GM19372 (cell line): ENCODE results near the gene ABITRAM.

Source experiments
- ATAC-seq: cut with Tn5 transposase; IDR thresholded peaks from one replicate; pipeline ENCODE4 v1.9.1; 2021; ENCODE audit warnings: mild to moderate bottlenecking, low read depth, moderate library complexity; ENCODE audit not compliant: unreplicated experiment

ABITRAM gene

GRCh38 chr9:108980893-108981292, 46.7 kb downstream of the ABITRAM start:
- no peak for ATAC-seq

GRCh38 chr9:108983885-108984284, 49.7 kb downstream of the ABITRAM start:
- ATAC-seq = no peak
